Bronchial epithelial cell (primary cell): ENCODE results near the gene COL13A1. TPM values are rescaled to one million over a fixed set of nuclear protein-coding genes. Genes with fewer than 3 reads are reported as not detected.

Source experiments
- DNase-seq: peaks from one replicate; pipeline ENCODE4 v3.0.0-alpha.2; 2010; ENCODE audit warnings: low read depth
- FAIRE-seq: peaks from 2 replicates; lab custom pipeline; 2011; peaks lifted over from hg19 to GRCh38; lab: Jason Lieb, UNC
- H3K27me3 ChIP-seq: 2 replicates; pipeline ENCODE4 v1.5.1; 2011; ENCODE audit warnings: low read length; ENCODE audit not compliant: control insufficient read depth, insufficient read depth
- H3K36me3 ChIP-seq: 2 replicates; pipeline ENCODE4 v1.5.1; 2011; ENCODE audit warnings: low read length; ENCODE audit not compliant: control insufficient read depth, insufficient read depth
- H3K4me3 ChIP-seq: 2 replicates; pipeline ENCODE4 v1.5.1; 2011; ENCODE audit warnings: mild to moderate bottlenecking, low read depth, low read length, control low read depth
- CTCF ChIP-seq: IDR thresholded peaks from 2 replicates; pipeline ENCODE4 v1.5.1; 2011; ENCODE audit warnings: mild to moderate bottlenecking, moderate library complexity, low read length, control low read depth, inconsistent platforms; ENCODE audit not compliant: insufficient read depth, severe bottlenecking
- total RNA-seq: library from RNA; depleted of rRNA; stranded (reverse); fragments of >200 nt; gene quantifications from 2 replicates; pipeline ENCODE4 v1.2.1, GENCODE V29; 2014

Gene COL13A1
- total RNA-seq, 1 donor from 2014 or later: under 0.01 TPM

DNA sequence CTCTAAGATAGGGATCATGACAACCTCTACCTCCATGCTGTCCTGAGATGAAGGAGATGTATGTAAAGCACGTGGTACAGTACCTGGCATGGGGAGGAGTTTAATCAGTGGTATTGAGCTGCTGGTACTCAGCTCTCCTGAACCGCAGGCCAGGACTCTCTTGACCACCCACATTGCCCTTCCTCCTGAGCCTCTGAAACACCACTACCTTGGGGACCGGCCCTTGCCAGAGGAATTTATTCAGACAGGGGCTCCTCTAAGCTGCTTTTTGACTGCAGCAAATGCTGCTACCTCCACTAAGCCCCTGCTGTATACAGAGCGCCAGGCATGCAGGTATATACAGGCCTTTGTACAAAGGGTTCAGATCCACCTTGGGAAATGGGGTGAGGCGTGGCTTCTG is 36.7 kb downstream of the COL13A1 start:
- H3K27me3 ChIP-seq: peaks cover 7% of the 10 kb centered on the region
- no peak for DNase-seq
- peak; percentile 93 for FAIRE-seq
- TF ChIP-seq CTCF: no peak
- no peak overlapping the region for H3K4me3 ChIP-seq
- no peaks in the 10 kb centered on the region for H3K36me3 ChIP-seq

DNA sequence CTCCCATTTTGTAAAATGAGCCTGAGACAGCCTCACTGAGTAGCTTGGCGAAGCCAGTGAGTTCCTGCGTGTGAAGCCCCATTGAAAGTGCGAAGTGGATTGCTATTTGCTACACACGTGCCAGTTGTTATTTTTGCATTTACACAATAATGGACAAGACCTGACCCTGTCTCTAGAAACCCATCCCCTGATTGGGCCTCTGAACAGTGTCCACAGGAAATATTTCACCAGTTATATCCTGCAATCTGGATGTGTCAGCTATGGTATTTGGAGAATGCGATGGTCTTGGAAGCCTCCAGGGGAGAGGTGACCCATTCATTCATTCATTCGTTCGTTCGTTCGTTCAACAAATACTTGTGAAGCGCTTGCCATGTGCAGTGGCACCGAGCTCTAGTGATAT is 37.1 kb downstream of the COL13A1 start:
- FAIRE-seq (peak; percentile 84), DNase-seq (no peak)
- Histone ChIP-seq H3K27me3 (peaks cover 7% of the 10 kb centered on the region), H3K4me3 (no peak overlapping the region), H3K36me3 (no peaks in the 10 kb centered on the region)
- no peak for TF ChIP-seq CTCF

GRCh38 chr10:69839696-69840345 is 38.1 kb downstream of the COL13A1 start:
- no peak for TF ChIP-seq CTCF
- DNase-seq (no peak), FAIRE-seq (peak; percentile 96)
- Histone ChIP-seq H3K27me3 (peaks cover 6% of the 10 kb centered on the region), H3K4me3 (no peak overlapping the region), H3K36me3 (no peaks in the 10 kb centered on the region)

DNA sequence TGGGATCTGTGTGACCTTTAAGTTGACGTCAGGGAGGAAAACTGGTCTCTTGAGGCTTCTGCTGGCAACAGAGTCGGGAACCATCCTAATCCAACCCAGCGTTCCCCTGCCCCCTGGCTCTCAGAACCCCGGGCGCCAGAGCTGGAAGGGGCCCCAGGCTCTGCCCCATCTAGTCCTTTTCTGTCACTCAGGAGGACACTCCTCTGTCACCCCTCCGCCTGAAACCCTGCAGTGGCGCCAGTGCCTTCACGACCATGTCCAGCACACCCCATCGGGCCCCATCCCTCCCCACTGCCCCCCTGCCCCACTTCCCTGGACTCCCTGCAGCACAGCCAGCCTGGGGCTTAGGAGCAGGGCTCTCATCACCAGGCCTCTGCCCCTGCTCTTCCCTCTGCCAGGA is 39.1 kb downstream of the COL13A1 start:
- no peak overlapping the region for H3K4me3 ChIP-seq
- no peak for DNase-seq
- H3K36me3 ChIP-seq: no peaks in the 10 kb centered on the region
- TF ChIP-seq CTCF: no peak
- FAIRE-seq: no peak
- H3K27me3 ChIP-seq: peaks cover 4% of the 10 kb centered on the region

DNA sequence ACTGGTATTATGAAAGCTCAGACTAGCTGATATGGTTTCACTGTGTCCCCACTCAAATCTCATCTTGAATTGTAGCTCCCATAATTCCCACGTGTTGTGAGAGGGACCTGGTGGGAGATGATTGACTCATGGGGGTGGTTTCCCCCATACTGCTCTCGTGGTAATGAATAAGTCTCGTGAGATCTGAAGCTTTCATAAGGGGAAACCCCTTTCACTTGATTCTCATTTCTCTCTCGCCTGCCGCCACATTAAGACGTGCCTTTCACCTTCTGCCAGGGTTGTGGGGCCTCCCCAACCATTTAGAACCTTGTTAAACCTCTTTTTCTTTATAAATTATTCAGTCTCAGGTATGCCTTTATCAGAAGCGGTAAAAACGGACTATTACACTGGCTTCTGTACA is 40.3 kb downstream of the COL13A1 start:
- Histone ChIP-seq H3K27me3 (peaks cover 2% of the 10 kb centered on the region), H3K4me3 (no peak overlapping the region), H3K36me3 (no peaks in the 10 kb centered on the region)
- FAIRE-seq (no peak), DNase-seq (no peak)
- TF ChIP-seq CTCF: no peak

GRCh38 chr10:69842882-69843281 is 41.2 kb downstream of the COL13A1 start:
- Histone ChIP-seq H3K27me3 (no peaks in the 10 kb centered on the region), H3K4me3 (no peak overlapping the region), H3K36me3 (no peaks in the 10 kb centered on the region)
- DNase-seq (no peak), FAIRE-seq (no peak)
- no peak for TF ChIP-seq CTCF
